Stimulated activated CD8-positive, alpha-beta memory T cell treated with anti-CD3 and anti-CD28 coated beads, Interleukin-4, amount 100 ng/mL, for 4 hours (primary cell): Measurements from ENCODE around the gene KLHL25.
"Not testable (repeated sequence)": the region's sequence is repeated elsewhere in the genome, so short reads cannot be mapped to it uniquely, and the experiment has no call there.

Source experiments
- DNase-seq, 2 donors: peaks; one replicate each; pipeline ENCODE4 v3.0.0-alpha.2; 2020; ENCODE audit warnings: low read depth in 2 of 2, low spot score in 1 of 2

KLHL25 gene

GRCh38 chr15:85794598-85795336, at the start of gene KLHL25:
Gene KLHL25 (minus strand): TSS chr15:85794925. CDS start chr15:85769810, 25,115 bp downstream.
- DNase-seq: peak; percentile 69 to 86

- no peak for DNase-seq
These were observed 46.1 kb upstream of the KLHL25 start for GRCh38 chr15:85840802-85841152.

- DNase-seq: peak; percentile 47 to 60
These were observed 45.5 kb upstream of the KLHL25 start for GRCh38 chr15:85840079-85840801.

GRCh38 chr15:85839643-85840042, 44.9 kb upstream of the KLHL25 start:
- DNase-seq: no peak

GRCh38 chr15:85838655-85839054, 43.9 kb upstream of the KLHL25 start:
- no peak for DNase-seq

- DNase-seq: no peak
These were observed 43.2 kb upstream of the KLHL25 start for GRCh38 chr15:85837881-85838280.

- DNase-seq: no peak
These were observed 42.3 kb upstream of the KLHL25 start for GRCh38 chr15:85837011-85837433.

- DNase-seq: no peak
These were observed 39.9 kb upstream of the KLHL25 start for GRCh38 chr15:85834651-85835050.

GRCh38 chr15:85832394-85832793, 37.7 kb upstream of the KLHL25 start:
- no peak for DNase-seq

GRCh38 chr15:85831415-85832113, 36.8 kb upstream of the KLHL25 start:
- no peak for DNase-seq

- DNase-seq: not testable (repeated sequence)
These were observed 35.0 kb upstream of the KLHL25 start for GRCh38 chr15:85829754-85830153.

- DNase-seq: no peak
These were observed 34.1 kb upstream of the KLHL25 start for GRCh38 chr15:85828874-85829273.

- DNase-seq: no peak
These were observed 33.4 kb upstream of the KLHL25 start for GRCh38 chr15:85828126-85828525.

- no peak for DNase-seq
These were observed 32.2 kb upstream of the KLHL25 start for GRCh38 chr15:85826756-85827515.

- DNase-seq: no peak
These were observed 31.0 kb upstream of the KLHL25 start for GRCh38 chr15:85825719-85826118.

- DNase-seq: no peak
These were observed 30.4 kb upstream of the KLHL25 start for GRCh38 chr15:85825118-85825517.

- no peak for DNase-seq
These were observed 26.8 kb upstream of the KLHL25 start for GRCh38 chr15:85821545-85821944.

GRCh38 chr15:85819938-85820337, 25.2 kb upstream of the KLHL25 start:
- no peak for DNase-seq

- no peak for DNase-seq
These were observed 18.5 kb upstream of the KLHL25 start for GRCh38 chr15:85813234-85813633.

- no peak for DNase-seq
These were observed 15.3 kb upstream of the KLHL25 start for GRCh38 chr15:85810075-85810474.

GRCh38 chr15:85805420-85805819, 10.7 kb upstream of the KLHL25 start:
- DNase-seq: no peak
